ENCODE data around the gene HNMT.
"Not testable (repeated sequence)": the region's sequence is repeated elsewhere in the genome, so short reads cannot be mapped to it uniquely, and the experiment has no call there.

- not testable (repeated sequence) for TF ChIP-seq CTCF (IDR thresholded peaks at IDR 0.05); ZFX (IDR thresholded peaks at IDR 0.05; ENCODE audit: borderline replicate concordance)
Measured at GRCh38 chr2:137993715-137994476, 29.6 kb downstream of the HNMT start.

All from 22Rv1 (cell line).